ENCODE measurements around the gene VPS9D1. TPM values are rescaled to one million over a fixed set of nuclear protein-coding genes. Genes with fewer than 3 reads are reported as not detected.

The VPS9D1 gene
- total and polyA plus RNA-seq, 11 donors: 7.3 to 20.2 (median 11.0) TPM

GRCh38 chr16:89658221-89658879 lies 62.3 kb downstream of the VPS9D1 start:
- Histone ChIP-seq H3K4me1 (peaks cover 5 to 24% (median 18%) of the 10 kb centered on the region in 12 donors), H3K4me3 (peak overlapping the region; percentile 73 to 100 (median 94)), H3K9me3 (no peaks in the 10 kb centered on the region), H3K27me3 (no peaks in the 10 kb centered on the region), H3K27ac (peak overlapping the region; percentile 66 to 91 (median 86)), H3K36me3 (peaks cover 0 to 33% (median 11%) of the 10 kb centered on the region in 9 donors)
- TF ChIP-seq CTCF (IDR thresholded peaks at IDR 0.05) (no peak), POLR2A (IDR thresholded peaks at IDR 0.05) (no peak)
- intact Hi-C loops (cut with DNase I): loop anchor here in 1 of 10 donors (5.0 kb wide), 1 partner anchor 44 kb away; the partner anchor contains the start of gene SPATA2L
- WGBS, 4 donors: 16 to 21% (median 19%) methylated on average over 27 of the region's 27 CpGs
- ATAC-seq: peak in 1 of 4 donors; percentile 22
- DNase-seq: peak in 1 of 5 donors; percentile 24

GRCh38 chr16:89657442-89658220 lies 63.1 kb downstream of the VPS9D1 start, which contains the start of the genes CHMP1A and SPATA33:
Gene CHMP1A, minus strand, starts transcription at chr16:89657708. Its CDS starts 120 bp downstream, at chr16:89657588.
Gene SPATA33, plus strand, starts transcription at chr16:89657836. Its CDS starts 76 bp downstream, at chr16:89657912.
- Histone ChIP-seq H3K36me3 (peaks cover 0 to 34% (median 11%) of the 10 kb centered on the region in 9 donors), H3K9me3 (no peaks in the 10 kb centered on the region), H3K4me1 (peaks cover 5 to 24% (median 18%) of the 10 kb centered on the region in 12 donors), H3K4me3 (peak within 1 kb of the TSS; percentile 73 to 100 (median 94)), H3K27ac (peak within 1 kb of the TSS; percentile 66 to 91 (median 86)), H3K27me3 (no peaks in the 10 kb centered on the region)
- intact Hi-C loops (cut with DNase I): loop anchor here in 1 of 10 donors (5.0 kb wide), 1 partner anchor 45 kb away; the partner anchor contains the start of gene SPATA2L
- TF ChIP-seq CTCF (IDR thresholded peaks at IDR 0.05) (no peak), POLR2A (IDR thresholded peaks at IDR 0.05) (peak in 1 of 2 donors; percentile 63)
- 0% methylated on average over 33 to 99 of the region's 99 CpGs for WGBS, 4 donors
- peak; percentile 86 to 98 (median 96) for ATAC-seq
- peak; percentile 89 to 96 (median 91) for DNase-seq

Other genes with a start within 250 kb of the VPS9D1 start
- gene ANKRD11, start 230.3 kb downstream of the VPS9D1 start, total RNA-seq: 100 to 1,000 TPM in 1 of 9 donors, 10 to 100 TPM in 8; 53.6 to 123 (median 67.7) TPM
- gene ANKRD11, start 230.3 kb downstream of the VPS9D1 start, polyA plus RNA-seq: 10 to 100 TPM; 53.9 to 80.8 TPM
- 100 to 1,000 TPM in 4 of 9 donors, 10 to 100 TPM in 5; 84.0 to 168 (median 95.9) TPM for gene SPG7, start 212.5 kb downstream of the VPS9D1 start, total RNA-seq
- 100 to 1,000 TPM in 1 of 2 donors, 10 to 100 TPM in 1; 92.4 to 101 TPM for gene SPG7, start 212.5 kb downstream of the VPS9D1 start, polyA plus RNA-seq
- gene RPL13, start 160.2 kb downstream of the VPS9D1 start, total RNA-seq: 1,000 to 10,000 TPM in 6 of 9 donors, 100 to 1,000 TPM in 3; 701 to 3,315 (median 1,152) TPM
- 1,000 to 10,000 TPM; 2,775 to 5,500 TPM for gene RPL13, start 160.2 kb downstream of the VPS9D1 start, polyA plus RNA-seq
- gene CPNE7, start 145.1 kb downstream of the VPS9D1 start, total RNA-seq: under 1 TPM in 1 of 9 donors, not detected in 8; 0.20 TPM
- gene CPNE7, start 145.1 kb downstream of the VPS9D1 start, polyA plus RNA-seq: under 1 TPM in 1 of 2 donors, not detected in 1; 0.50 TPM
- gene DPEP1, start 107.3 kb downstream of the VPS9D1 start, total RNA-seq: not detected
- not detected for gene DPEP1, start 107.3 kb downstream of the VPS9D1 start, polyA plus RNA-seq
- gene CHMP1A, start 63.2 kb downstream of the VPS9D1 start, total RNA-seq: 10 to 100 TPM; 35.1 to 85.1 (median 44.6) TPM
- gene CHMP1A, start 63.2 kb downstream of the VPS9D1 start, polyA plus RNA-seq: 10 to 100 TPM; 29.3 to 86.3 TPM
- gene SPATA33, start 63.1 kb downstream of the VPS9D1 start, total RNA-seq: 1 to 10 TPM in 8 of 9 donors, under 1 TPM in 1; 0.94 to 5.1 (median 3.0) TPM
- gene SPATA33, start 63.1 kb downstream of the VPS9D1 start, polyA plus RNA-seq: 1 to 10 TPM; 1.8 to 3.9 TPM
- gene CDK10, start 34.2 kb downstream of the VPS9D1 start, total RNA-seq: 10 to 100 TPM; 16.1 to 31.4 (median 20.0) TPM
- gene CDK10, start 34.2 kb downstream of the VPS9D1 start, polyA plus RNA-seq: 10 to 100 TPM; 22.9 to 30.7 TPM
- gene SPATA2L, start 19.2 kb downstream of the VPS9D1 start, total RNA-seq: 10 to 100 TPM in 1 of 9 donors, 1 to 10 TPM in 8; 2.0 to 14.1 (median 4.0) TPM
- gene SPATA2L, start 19.2 kb downstream of the VPS9D1 start, polyA plus RNA-seq: 10 to 100 TPM in 1 of 2 donors, 1 to 10 TPM in 1; 1.9 to 15.0 TPM
- gene ZNF276, start 639 bp upstream of the VPS9D1 start, total RNA-seq: 10 to 100 TPM in 8 of 9 donors, 1 to 10 TPM in 1; 9.4 to 19.9 (median 12.7) TPM
- gene ZNF276, start 639 bp upstream of the VPS9D1 start, polyA plus RNA-seq: 10 to 100 TPM; 12.2 to 14.0 TPM
- 10 to 100 TPM in 1 of 9 donors, 1 to 10 TPM in 4, under 1 TPM in 4; 0.50 to 10.1 (median 1.0) TPM for gene FANCA, start 95.7 kb upstream of the VPS9D1 start, total RNA-seq
- gene FANCA, start 95.7 kb upstream of the VPS9D1 start, polyA plus RNA-seq: 1 to 10 TPM; 1.1 to 4.0 TPM
- gene SPIRE2, start 107.6 kb upstream of the VPS9D1 start, total RNA-seq: 1 to 10 TPM in 6 of 9 donors, under 1 TPM in 3; 0.31 to 2.3 (median 1.3) TPM
- under 1 TPM; 0.53 to 0.55 TPM for gene SPIRE2, start 107.6 kb upstream of the VPS9D1 start, polyA plus RNA-seq
- 100 to 1,000 TPM in 5 of 9 donors, 10 to 100 TPM in 4; 75.8 to 115 (median 101) TPM for gene TCF25, start 152.7 kb upstream of the VPS9D1 start, total RNA-seq
- gene TCF25, start 152.7 kb upstream of the VPS9D1 start, polyA plus RNA-seq: 10 to 100 TPM; 52.5 to 96.4 TPM
- gene MC1R, start 198.0 kb upstream of the VPS9D1 start, total RNA-seq: 1 to 10 TPM in 6 of 9 donors, under 1 TPM in 3; 0.42 to 2.1 (median 1.3) TPM
- 1 to 10 TPM; 1.4 to 1.6 TPM for gene MC1R, start 198.0 kb upstream of the VPS9D1 start, polyA plus RNA-seq
- 10 to 100 TPM in 2 of 9 donors, 1 to 10 TPM in 7; 1.2 to 18.1 (median 4.1) TPM for gene TUBB3, start 202.4 kb upstream of the VPS9D1 start, total RNA-seq
- gene TUBB3, start 202.4 kb upstream of the VPS9D1 start, polyA plus RNA-seq: 1 to 10 TPM in 1 of 2 donors, under 1 TPM in 1; 0.19 to 9.1 TPM
- 10 to 100 TPM; 29.0 to 89.3 (median 36.1) TPM for gene DEF8, start 227.9 kb upstream of the VPS9D1 start, total RNA-seq
- gene DEF8, start 227.9 kb upstream of the VPS9D1 start, polyA plus RNA-seq: 10 to 100 TPM; 57.1 to 68.8 TPM